GM12878 (cell line): ENCODE results near the gene ZNF764. TPM values are rescaled to one million over a fixed set of nuclear protein-coding genes. Genes with fewer than 3 reads are reported as not detected.
A peak's percentile ranks its signal among the peaks of the same experiment; 100 is the strongest.

Experiments
- ATAC-seq: fragments of 200-7000 bp; cut with Tn5 transposase; 3 replicates; pipeline ENCODE4 v1.9.1; 2020; ENCODE audit warnings: mild to moderate bottlenecking, moderate library complexity
- BruUV-seq: library from RNA; stranded (reverse); fragments of 400-500 nt; replicated peaks from 2 replicates; lab custom pipeline; 2021; lab: Mats Ljungman, UMichigan
- CTCF ChIA-PET: fragments of 300-600 bp; sonication (Branson Sonifier 250); formaldehyde crosslinking; extraction: SDS; loops from one replicate; lab custom pipeline; 2021; ENCODE audit warnings: inconsistent platforms; lab: Yijun Ruan, JAX
- POLR2A ChIA-PET: fragments of 350-600 bp; formaldehyde crosslinking; extraction: SDS; loops from one replicate; lab custom pipeline; 2021; ENCODE audit warnings: inconsistent platforms; lab: Charles Lee
- RAD21 ChIA-PET: fragments of 300-600 bp; sonication (Branson Sonifier 250); formaldehyde crosslinking; loops from one replicate; lab custom pipeline; 2023; ENCODE audit warnings: antibody characterized with exemption; ENCODE audit not compliant: unreplicated experiment; lab: Charles Lee
- SMC1A ChIA-PET: fragments of 300-600 bp; sonication (Branson Sonifier 250); formaldehyde crosslinking; loops from one replicate; lab custom pipeline; 2023; ENCODE audit not compliant: unreplicated experiment, uncharacterized antibody; lab: Charles Lee
- DNase-seq: peaks from one replicate; pipeline ENCODE4 v3.0.0-alpha.2; 2011; ENCODE audit warnings: low read depth, low spot score
- FAIRE-seq: peaks from 3 replicates; lab custom pipeline; 2011; peaks lifted over from hg19 to GRCh38; lab: Jason Lieb, UNC
- H2AFZ ChIP-seq: 2 replicates; pipeline ENCODE4 v1.6.0; 2011; ENCODE audit warnings: low read depth, low read length, control low read depth; ENCODE audit not compliant: control insufficient read depth
- H3K27ac ChIP-seq: 2 replicates; pipeline ENCODE4 v1.5.1; 2011; ENCODE audit warnings: control low read depth; ENCODE audit not compliant: control insufficient read depth, insufficient read depth
- H3K27me3 ChIP-seq, 2 experiments: replicated peaks in 1 of 2; 2 replicates each; pipeline versions ENCODE4 v1.6.0 to v1.6.1; 2011; ENCODE audit warnings: low read length in 1 of 2; ENCODE audit not compliant: control insufficient read depth in 2 of 2, insufficient read depth in 2 of 2
- H3K36me3 ChIP-seq, 2 experiments: 2 replicates each; pipeline ENCODE4 v1.5.1; 2011; ENCODE audit warnings: low read length in 1 of 2; ENCODE audit not compliant: control insufficient read depth in 2 of 2, insufficient read depth in 2 of 2
- H3K4me1 ChIP-seq: 2 replicates; pipeline ENCODE4 v1.6.1; 2011; ENCODE audit warnings: mild to moderate bottlenecking, low read length, moderate library complexity, mixed read lengths; ENCODE audit not compliant: control insufficient read depth, insufficient read depth
- H3K4me2 ChIP-seq: 2 replicates; pipeline ENCODE4 v1.6.0; 2011; ENCODE audit warnings: control low read depth; ENCODE audit not compliant: control insufficient read depth, insufficient read depth
- H3K4me3 ChIP-seq: fragments of 200-600 bp; sonication (generic); 2 replicates; pipeline ENCODE4 v1.5.1; 2016
- H3K79me2 ChIP-seq: 2 replicates; pipeline ENCODE4 v1.6.0; 2011; ENCODE audit warnings: low read length; ENCODE audit not compliant: control insufficient read depth, insufficient read depth
- H3K9ac ChIP-seq: 2 replicates; pipeline ENCODE4 v1.8.0; 2011; ENCODE audit warnings: low read length, control low read depth, mixed read lengths; ENCODE audit not compliant: control insufficient read depth, insufficient read depth
- H3K9me3 ChIP-seq: replicated peaks from 3 replicates; pipeline ENCODE4 v1.5.1; 2011; ENCODE audit warnings: mild to moderate bottlenecking, low read length; ENCODE audit not compliant: control insufficient read depth, insufficient read depth
- H4K20me1 ChIP-seq: 2 replicates; pipeline ENCODE4 v1.6.0; 2011; ENCODE audit not compliant: control insufficient read depth, insufficient read depth
- CBFB ChIP-seq: IDR thresholded peaks from 2 replicates; pipeline ENCODE4 v1.6.1; 2016; ENCODE audit warnings: antibody characterized with exemption, low read depth
- CREM ChIP-seq: IDR thresholded peaks from 2 replicates; pipeline ENCODE4 v1.6.1; 2014; ENCODE audit warnings: antibody characterized with exemption, low read depth
- DPF2 ChIP-seq: fragments of 450-650 bp; IDR thresholded peaks from 2 replicates; pipeline ENCODE4 v1.6.1; 2017; ENCODE audit warnings: mild to moderate bottlenecking
- ESRRA ChIP-seq: IDR thresholded peaks from 2 replicates; pipeline ENCODE4 v1.6.1; 2012; ENCODE audit warnings: mild to moderate bottlenecking, low read length, improper control_type of control experiment
- MTA2 ChIP-seq: fragments of 450-650 bp; IDR thresholded peaks from 2 replicates; pipeline ENCODE4 v1.6.1; 2016; ENCODE audit warnings: low read depth, mild to moderate bottlenecking, moderate library complexity
- NFXL1 ChIP-seq: fragments of 450-650 bp; IDR thresholded peaks from 2 replicates; pipeline ENCODE4 v1.6.1; 2017; ENCODE audit warnings: antibody characterized with exemption, mild to moderate bottlenecking, borderline replicate concordance
- RAD51 ChIP-seq: fragments of 450-650 bp; IDR thresholded peaks from 2 replicates; pipeline ENCODE4 v1.6.1; 2016; ENCODE audit warnings: moderate library complexity, mild to moderate bottlenecking, inconsistent platforms
- RELA ChIP-seq: fragments of 450-650 bp; IDR thresholded peaks from 2 replicates; pipeline ENCODE4 v1.8.0; 2014; ENCODE audit warnings: borderline replicate concordance; ENCODE audit not compliant: partially characterized antibody
- STAT1 ChIP-seq: fragments of 450-650 bp; conservative IDR thresholded peaks from 2 replicates; pipeline ENCODE4 v1.6.1; 2014; ENCODE audit warnings: antibody characterized with exemption, mild to moderate bottlenecking
- TAF1 ChIP-seq: IDR thresholded peaks from 2 replicates; pipeline ENCODE4 v1.6.1; 2011; ENCODE audit warnings: mild to moderate bottlenecking, low read depth, low read length, borderline replicate concordance
- TARDBP ChIP-seq: IDR thresholded peaks from 2 replicates; pipeline ENCODE4 v1.6.1; 2016; ENCODE audit warnings: borderline replicate concordance
- ZNF24 ChIP-seq: fragments of 450-650 bp; IDR thresholded peaks from 2 replicates; pipeline ENCODE4 v1.6.1; 2017; ENCODE audit warnings: antibody characterized with exemption, mild to moderate bottlenecking
- WGBS: methylation state at CpG from one replicate; pipeline ENCODE4 v1.1.6; 2016; ENCODE audit warnings: low lambda C conversion rate; ENCODE audit not compliant: insufficient replicate concordance, insufficient coverage; ENCODE audit errors: missing lambda C conversion rate; 5-methylcytosine and 5-hydroxymethylcytosine counted together
- in situ Hi-C: fragments of 300-500 bp; cut with MboI; formaldehyde crosslinking; loops from 9 replicates; pipeline ENCODE4 v1.14.3; 2018; ENCODE audit warnings: mixed read lengths
- intact Hi-C: fragments of 100-400 bp; cut with micrococcal nuclease; formaldehyde crosslinking; loops from one replicate; pipeline ENCODE4 v1.14.2; 2022; ENCODE audit not compliant: unreplicated experiment
- polyA plus RNA-seq, 11 experiments: library from polyadenylated mRNA; depleted of rRNA in 4 of 11; unstranded in 6 of 11; stranded (reverse) in 5 of 11; fragments of >200 nt; fragmentation: Nextera tagmentation in 4 of 11; fragmentation: Illumina TruSeq in 1 of 11; extraction: Ambion mirVana in 4 of 11; extraction: Trizol in 1 of 11; gene quantifications; 1 replicate in 1 of 11; 2 replicates in 10 of 11; pipeline versions ENCODE4 v1.2.1 to v1.2.3, GENCODE V29; 2011 to 2016; ENCODE audit warnings: inconsistent platforms in 2 of 11, missing spikeins in 2 of 11, low read depth in 1 of 11
- total RNA-seq, 4 experiments: library from RNA; depleted of rRNA in 3 of 4; stranded (reverse); fragments of >200 nt in 3 of 4; fragmentation: Illumina TruSeq in 1 of 4; extraction: Trizol in 1 of 4; gene quantifications; 2 replicates each; pipeline versions ENCODE4 v1.2.1 to v1.2.3, GENCODE V29; 2013 to 2021
- TF ChIP-seq, protein P1 (sequence below): fragments of 450-650 bp; IDR thresholded peaks from 2 replicates; pipeline ENCODE4 v1.6.1; 2017; ENCODE audit warnings: mild to moderate bottlenecking, moderate library complexity
- TF ChIP-seq, protein P2 (sequence below): fragments of 450-650 bp; formaldehyde crosslinking; IDR thresholded peaks from 2 replicates; pipeline ENCODE4 v1.4.0; 2022; ENCODE audit warnings: mild to moderate bottlenecking, moderate library complexity

Gene ZNF764
- total and polyA plus RNA-seq, 10 of the 15 experiments (the other 5 are each of a cell fraction or from before 2014, with no cell fraction given), result 0.61 to 11.9 (median 3.8) TPM

GRCh38 chr16:30567991-30568638 is 9.9 kb upstream of the ZNF764 start (continued):
- TF ChIP-seq, protein P1, sequence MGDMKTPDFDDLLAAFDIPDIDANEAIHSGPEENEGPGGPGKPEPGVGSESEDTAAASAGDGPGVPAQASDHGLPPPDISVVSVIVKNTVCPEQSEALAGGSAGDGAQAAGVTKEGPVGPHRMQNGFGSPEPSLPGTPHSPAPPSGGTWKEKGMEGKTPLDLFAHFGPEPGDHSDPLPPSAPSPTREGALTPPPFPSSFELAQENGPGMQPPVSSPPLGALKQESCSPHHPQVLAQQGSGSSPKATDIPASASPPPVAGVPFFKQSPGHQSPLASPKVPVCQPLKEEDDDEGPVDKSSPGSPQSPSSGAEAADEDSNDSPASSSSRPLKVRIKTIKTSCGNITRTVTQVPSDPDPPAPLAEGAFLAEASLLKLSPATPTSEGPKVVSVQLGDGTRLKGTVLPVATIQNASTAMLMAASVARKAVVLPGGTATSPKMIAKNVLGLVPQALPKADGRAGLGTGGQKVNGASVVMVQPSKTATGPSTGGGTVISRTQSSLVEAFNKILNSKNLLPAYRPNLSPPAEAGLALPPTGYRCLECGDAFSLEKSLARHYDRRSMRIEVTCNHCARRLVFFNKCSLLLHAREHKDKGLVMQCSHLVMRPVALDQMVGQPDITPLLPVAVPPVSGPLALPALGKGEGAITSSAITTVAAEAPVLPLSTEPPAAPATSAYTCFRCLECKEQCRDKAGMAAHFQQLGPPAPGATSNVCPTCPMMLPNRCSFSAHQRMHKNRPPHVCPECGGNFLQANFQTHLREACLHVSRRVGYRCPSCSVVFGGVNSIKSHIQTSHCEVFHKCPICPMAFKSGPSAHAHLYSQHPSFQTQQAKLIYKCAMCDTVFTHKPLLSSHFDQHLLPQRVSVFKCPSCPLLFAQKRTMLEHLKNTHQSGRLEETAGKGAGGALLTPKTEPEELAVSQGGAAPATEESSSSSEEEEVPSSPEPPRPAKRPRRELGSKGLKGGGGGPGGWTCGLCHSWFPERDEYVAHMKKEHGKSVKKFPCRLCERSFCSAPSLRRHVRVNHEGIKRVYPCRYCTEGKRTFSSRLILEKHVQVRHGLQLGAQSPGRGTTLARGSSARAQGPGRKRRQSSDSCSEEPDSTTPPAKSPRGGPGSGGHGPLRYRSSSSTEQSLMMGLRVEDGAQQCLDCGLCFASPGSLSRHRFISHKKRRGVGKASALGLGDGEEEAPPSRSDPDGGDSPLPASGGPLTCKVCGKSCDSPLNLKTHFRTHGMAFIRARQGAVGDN, result peak; percentile 48; the same call in 1 of the 2 replicates
- no peak for TF ChIP-seq STAT1
- peak; percentile 82 for TF ChIP-seq RAD51

DNA sequence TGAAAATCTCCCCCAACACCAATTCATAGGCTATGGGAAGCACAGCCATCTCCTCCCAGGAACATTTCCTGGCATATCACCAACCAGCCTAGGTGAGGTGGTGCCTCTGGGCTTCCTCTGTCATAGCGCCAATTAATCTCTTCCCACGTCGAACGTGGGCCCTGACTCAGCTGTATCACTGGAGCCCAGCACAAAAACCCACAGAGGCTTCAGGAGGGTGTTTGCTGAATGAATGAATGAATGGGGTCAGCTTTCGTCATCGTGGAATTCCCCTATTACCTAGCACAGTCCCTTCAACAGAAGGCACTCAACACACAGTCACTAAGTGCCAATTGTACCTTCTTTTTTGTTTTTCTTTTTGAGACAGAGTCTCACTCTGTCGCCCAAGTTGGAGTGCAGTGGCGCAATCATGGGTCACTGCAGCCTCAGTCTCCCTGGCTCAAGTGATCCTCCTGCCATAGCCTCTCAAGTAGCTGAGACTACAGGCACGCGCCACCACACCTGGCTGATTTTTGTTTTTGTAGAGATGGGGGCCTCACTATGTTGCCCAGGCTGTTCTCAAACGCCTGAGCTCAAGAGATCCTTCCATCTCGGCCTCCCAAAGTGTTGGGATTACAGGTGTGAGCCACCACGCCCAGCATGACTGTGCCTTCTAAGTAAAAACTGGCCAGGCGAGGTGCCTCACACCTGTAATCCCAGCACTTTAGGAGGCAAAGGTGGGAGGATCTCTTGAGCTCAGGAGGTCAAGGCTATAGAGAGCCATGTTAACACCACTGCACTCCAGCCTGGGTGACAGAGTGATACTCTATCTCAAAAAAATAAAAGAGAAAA is 9.2 kb upstream of the ZNF764 start:
- BruUV-seq, result no TSS peak
- Histone ChIP-seq H3K9me3 (no peaks in the 10 kb centered on the region), H3K4me2 (peak overlapping the region; percentile 89), H3K4me3 (no peak overlapping the region), H4K20me1 (no peaks in the 10 kb centered on the region), H3K4me1 (peaks cover 27% of the 10 kb centered on the region), H2AFZ (no peak overlapping the region), H3K27ac (peak overlapping the region; percentile 78), H3K9ac (peak overlapping the region; percentile 35), H3K79me2 (peaks cover 11% of the 10 kb centered on the region), H3K36me3 (no peaks in the 10 kb centered on the region; a peak in 2 of 4 replicates), H3K27me3 (no peaks in the 10 kb centered on the region)
- FAIRE-seq, result no peak
- intact Hi-C loops (no loop called here), in situ Hi-C loops (no loop called here)
- ATAC-seq, result peak; percentile 18
- CTCF ChIA-PET, result interaction anchor here (0.7 to 2.6 kb wide), 6 partner anchors 9 to 138 kb away, joined by 3 to 19 read pairs (median 6); partner anchors contain the start of genes DCTPP1 and ZNF764
- POLR2A ChIA-PET, result interaction anchor here (0.5 to 1.7 kb wide), 7 partner anchors 9 to 167 kb away, joined by 3 to 10 read pairs (median 3); partner anchors contain the start of genes PRR14 and ZNF764
- SMC1A ChIA-PET, result interaction anchor here (1.0 to 1.9 kb wide), 3 partner anchors 9 to 137 kb away, joined by 3 to 12 read pairs (median 4); partner anchors contain the start of genes DCTPP1 and ZNF764
- WGBS, result 36% methylated on average over 14 of the region's 14 CpGs
- RAD21 ChIA-PET, result interaction anchor here (0.6 to 4.4 kb wide), 7 partner anchors 9 to 137 kb away, joined by 3 to 22 read pairs (median 7); partner anchors contain the start of genes DCTPP1, ZNF747 and ZNF764
- no peak for DNase-seq
- TF ChIP-seq, protein P2, sequence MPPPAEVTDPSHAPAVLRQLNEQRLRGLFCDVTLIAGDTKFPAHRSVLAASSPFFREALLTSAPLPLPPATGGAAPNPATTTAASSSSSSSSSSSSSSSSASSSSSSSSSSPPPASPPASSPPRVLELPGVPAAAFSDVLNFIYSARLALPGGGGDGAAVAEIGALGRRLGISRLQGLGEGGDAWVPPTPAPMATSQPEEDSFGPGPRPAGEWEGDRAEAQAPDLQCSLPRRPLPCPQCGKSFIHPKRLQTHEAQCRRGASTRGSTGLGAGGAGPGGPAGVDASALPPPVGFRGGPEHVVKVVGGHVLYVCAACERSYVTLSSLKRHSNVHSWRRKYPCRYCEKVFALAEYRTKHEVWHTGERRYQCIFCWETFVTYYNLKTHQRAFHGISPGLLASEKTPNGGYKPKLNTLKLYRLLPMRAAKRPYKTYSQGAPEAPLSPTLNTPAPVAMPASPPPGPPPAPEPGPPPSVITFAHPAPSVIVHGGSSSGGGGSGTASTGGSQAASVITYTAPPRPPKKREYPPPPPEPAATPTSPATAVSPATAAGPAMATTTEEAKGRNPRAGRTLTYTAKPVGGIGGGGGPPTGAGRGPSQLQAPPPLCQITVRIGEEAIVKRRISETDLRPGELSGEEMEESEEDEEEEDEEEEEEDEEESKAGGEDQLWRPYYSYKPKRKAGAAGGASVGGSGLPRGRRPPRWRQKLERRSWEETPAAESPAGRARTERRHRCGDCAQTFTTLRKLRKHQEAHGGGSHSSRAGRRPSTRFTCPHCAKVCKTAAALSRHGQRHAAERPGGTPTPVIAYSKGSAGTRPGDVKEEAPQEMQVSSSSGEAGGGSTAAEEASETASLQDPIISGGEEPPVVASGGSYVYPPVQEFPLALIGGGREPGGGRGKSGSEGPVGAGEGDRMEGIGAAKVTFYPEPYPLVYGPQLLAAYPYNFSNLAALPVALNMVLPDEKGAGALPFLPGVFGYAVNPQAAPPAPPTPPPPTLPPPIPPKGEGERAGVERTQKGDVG (CRISPR knock-in tag), result no peak
- TF ChIP-seq MTA2, result no peak
- TF ChIP-seq DPF2, result 0 out of 2 replicates have a peak, but pooled peaks have one; percentile 9
- no peak for TF ChIP-seq TAF1
- TF ChIP-seq RELA, result peak; percentile 39
- TF ChIP-seq CREM, result peak; percentile 59; the same call in 1 of the 2 replicates
- TF ChIP-seq ESRRA, result no peak
- peak; percentile 98 for TF ChIP-seq ZNF24
- TF ChIP-seq CBFB, result no peak
- TF ChIP-seq TARDBP, result no peak
- no peak for TF ChIP-seq NFXL1
